Suprapubic skin (tissue), 4 donors: Measurements from ENCODE around the gene CAMKK1.

Experiments used
- CTCF ChIP-seq, 2 donors: fragments of 200-600 bp in 1 of 2; fragments of 450-650 bp in 1 of 2; sonication (generic) in 1 of 2; IDR thresholded peaks; one replicate each; pipeline ENCODE4 v1.5.1; 2016 to 2019; ENCODE audit warnings: antibody characterized with exemption in 2 of 2, mild to moderate bottlenecking in 1 of 2, moderate library complexity in 1 of 2
- EP300 ChIP-seq: sonication (generic); formaldehyde crosslinking; IDR thresholded peaks from one replicate; pipeline ENCODE4 v1.6.1; 2017; ENCODE audit warnings: antibody characterized with exemption
- POLR2A ChIP-seq, 2 donors: fragments of 450-650 bp; IDR thresholded peaks; one replicate each; pipeline ENCODE4 v1.6.1; 2017; ENCODE audit warnings: antibody characterized with exemption in 2 of 2, mild to moderate bottlenecking in 2 of 2, moderate library complexity in 2 of 2
- POLR2AphosphoS5 ChIP-seq, 3 donors: sonication (generic); formaldehyde crosslinking; IDR thresholded peaks; one replicate each; pipeline ENCODE4 v1.6.1; 2017; ENCODE audit warnings: antibody characterized with exemption in 3 of 3

GRCh38 chr17:3907483-3908216, 14.8 kb upstream of the CAMKK1 start:
- TF ChIP-seq CTCF (IDR thresholded peaks at IDR 0.05) (no peak), EP300 (no peak), POLR2A (IDR thresholded peaks at IDR 0.05) (no peak), POLR2AphosphoS5 (IDR thresholded peaks at IDR 0.05) (no peak)
